ENCODE results near the gene EIF2B1. TPM values are rescaled to one million over a fixed set of nuclear protein-coding genes. Genes with fewer than 3 reads are reported as not detected.

The EIF2B1 gene
- polyA plus RNA-seq, 1 experiment, result 29.9 TPM

DNA sequence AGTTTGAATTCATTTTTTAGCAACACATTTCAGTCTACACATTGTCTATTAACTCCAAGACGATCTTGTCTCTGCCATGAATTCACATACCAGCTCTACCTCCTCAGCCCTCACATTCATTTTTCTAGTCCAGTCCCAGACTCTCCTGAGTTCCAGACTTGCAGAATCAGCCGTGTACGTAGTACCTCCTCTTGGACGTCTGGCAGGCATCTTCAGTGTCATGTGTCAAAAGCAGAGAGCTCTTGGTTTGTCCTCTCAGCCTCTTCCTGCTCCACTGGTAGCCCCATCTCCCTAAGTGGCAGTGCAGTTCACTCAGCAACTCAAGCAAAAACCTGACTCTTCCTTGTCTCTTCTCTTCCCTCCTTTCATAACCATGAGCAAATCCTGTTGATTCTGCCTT is 22.9 kb upstream of the EIF2B1 start:
- H3K4me3 ChIP-seq (ENCODE audit: low read depth, low read length), result no peak overlapping the region
- ChIA-PET POLR2A (no interaction called here), CTCF (no interaction called here)
- TF ChIP-seq, protein P1, sequence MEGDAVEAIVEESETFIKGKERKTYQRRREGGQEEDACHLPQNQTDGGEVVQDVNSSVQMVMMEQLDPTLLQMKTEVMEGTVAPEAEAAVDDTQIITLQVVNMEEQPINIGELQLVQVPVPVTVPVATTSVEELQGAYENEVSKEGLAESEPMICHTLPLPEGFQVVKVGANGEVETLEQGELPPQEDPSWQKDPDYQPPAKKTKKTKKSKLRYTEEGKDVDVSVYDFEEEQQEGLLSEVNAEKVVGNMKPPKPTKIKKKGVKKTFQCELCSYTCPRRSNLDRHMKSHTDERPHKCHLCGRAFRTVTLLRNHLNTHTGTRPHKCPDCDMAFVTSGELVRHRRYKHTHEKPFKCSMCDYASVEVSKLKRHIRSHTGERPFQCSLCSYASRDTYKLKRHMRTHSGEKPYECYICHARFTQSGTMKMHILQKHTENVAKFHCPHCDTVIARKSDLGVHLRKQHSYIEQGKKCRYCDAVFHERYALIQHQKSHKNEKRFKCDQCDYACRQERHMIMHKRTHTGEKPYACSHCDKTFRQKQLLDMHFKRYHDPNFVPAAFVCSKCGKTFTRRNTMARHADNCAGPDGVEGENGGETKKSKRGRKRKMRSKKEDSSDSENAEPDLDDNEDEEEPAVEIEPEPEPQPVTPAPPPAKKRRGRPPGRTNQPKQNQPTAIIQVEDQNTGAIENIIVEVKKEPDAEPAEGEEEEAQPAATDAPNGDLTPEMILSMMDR (IDR thresholded peaks at IDR 0.05; ENCODE audit: insufficient read depth, low read depth, low read length), result no peak
- no peak for DNase-seq (ENCODE audit: low read depth)
- no peaks in the 10 kb centered on the region for H3K27me3 ChIP-seq (ENCODE audit: control insufficient read depth, insufficient read depth, low read length)
- peaks cover 6% of the 10 kb centered on the region for H3K36me3 ChIP-seq (ENCODE audit: control insufficient read depth, insufficient read depth, low read length)

DNA sequence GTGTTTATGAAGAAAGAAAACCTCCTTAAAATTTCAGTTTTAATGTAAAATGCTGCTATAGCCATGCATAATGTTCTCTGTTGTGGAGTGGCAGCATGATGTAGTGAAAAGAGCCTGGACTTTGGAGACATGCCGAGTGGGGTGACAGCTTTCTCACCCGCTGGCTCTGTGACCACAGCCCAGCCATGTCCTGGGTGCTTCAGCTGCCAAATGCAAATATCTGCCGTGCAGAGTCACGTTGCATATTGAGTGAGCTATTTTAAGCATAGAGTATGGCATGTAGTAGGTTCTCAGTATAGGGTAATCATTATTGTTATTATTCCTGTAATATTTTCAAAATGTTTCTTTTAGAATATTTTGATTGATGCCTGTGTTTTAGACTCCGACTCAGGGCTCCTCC is 21.9 kb upstream of the EIF2B1 start:
- DNase-seq (ENCODE audit: low read depth), result no peak
- POLR2A ChIA-PET, result no interaction called here

GRCh38 chr12:123654129-123654701 is 20.7 kb upstream of the EIF2B1 start:
- Histone ChIP-seq H3K4me3 (ENCODE audit: low read depth, low read length) (no peak overlapping the region), H3K27me3 (ENCODE audit: control insufficient read depth, insufficient read depth, low read length) (no peaks in the 10 kb centered on the region), H3K36me3 (ENCODE audit: control insufficient read depth, insufficient read depth, low read length) (peaks cover 7% of the 10 kb centered on the region)
- TF ChIP-seq, protein P1 (IDR thresholded peaks at IDR 0.05; ENCODE audit: insufficient read depth, low read depth, low read length), result no peak
- POLR2A ChIA-PET, result no interaction called here
- DNase-seq (ENCODE audit: low read depth), result no peak
- CTCF ChIA-PET, result no interaction called here

More for the DNA sequence above, 21.9 kb upstream of the EIF2B1 start:
- CTCF ChIA-PET, result no interaction called here
- Histone ChIP-seq H3K27me3 (ENCODE audit: control insufficient read depth, insufficient read depth, low read length) (no peaks in the 10 kb centered on the region), H3K36me3 (ENCODE audit: control insufficient read depth, insufficient read depth, low read length) (peaks cover 6% of the 10 kb centered on the region), H3K4me3 (ENCODE audit: low read depth, low read length) (no peak overlapping the region)
- TF ChIP-seq, protein P1 (IDR thresholded peaks at IDR 0.05; ENCODE audit: insufficient read depth, low read depth, low read length), result no peak

GRCh38 chr12:123648401-123648800 is 14.9 kb upstream of the EIF2B1 start:
- TF ChIP-seq, protein P1 (IDR thresholded peaks at IDR 0.05; ENCODE audit: insufficient read depth, low read depth, low read length), result no peak
- no peak for DNase-seq (ENCODE audit: low read depth)
- ChIA-PET CTCF (no interaction called here), POLR2A (no interaction called here)
- H3K36me3 ChIP-seq (ENCODE audit: control insufficient read depth, insufficient read depth, low read length), result peaks cover 9% of the 10 kb centered on the region
- H3K27me3 ChIP-seq (ENCODE audit: control insufficient read depth, insufficient read depth, low read length), result no peaks in the 10 kb centered on the region
- H3K4me3 ChIP-seq (ENCODE audit: low read depth, low read length), result no peak overlapping the region

DNA sequence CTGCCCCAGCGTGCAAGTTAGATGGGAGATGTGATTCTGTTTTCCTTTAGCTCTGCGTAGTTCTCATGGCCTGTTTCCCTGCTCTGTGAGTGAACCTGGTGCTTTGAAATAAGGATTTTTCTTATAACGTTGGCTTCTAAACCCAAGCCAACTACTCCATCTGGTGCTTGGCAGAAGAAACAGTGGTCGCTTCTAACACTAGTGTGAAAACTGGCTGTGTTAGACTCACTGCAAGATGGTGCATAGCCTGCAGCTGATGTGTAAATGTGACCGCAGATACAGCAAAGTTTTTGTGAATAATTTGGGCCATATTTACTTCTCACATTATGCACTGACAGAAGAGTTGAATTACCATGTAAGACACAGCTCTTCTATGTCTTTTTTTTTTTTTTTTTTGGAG is 12.4 kb upstream of the EIF2B1 start:
- CTCF ChIA-PET, result interaction anchor here (1.1 kb wide), 1 partner anchor 27 kb away, joined by 4 read pairs; no protein-coding TSS in a partner anchor
- POLR2A ChIA-PET, result no interaction called here

More for the DNA sequence above, 12.4 kb upstream of the EIF2B1 start:
- no peak for DNase-seq (ENCODE audit: low read depth)
- H3K27me3 ChIP-seq (ENCODE audit: control insufficient read depth, insufficient read depth, low read length), result no peaks in the 10 kb centered on the region
- H3K36me3 ChIP-seq (ENCODE audit: control insufficient read depth, insufficient read depth, low read length), result peaks cover 9% of the 10 kb centered on the region
- TF ChIP-seq, protein P1 (IDR thresholded peaks at IDR 0.05; ENCODE audit: insufficient read depth, low read depth, low read length), result no peak
- H3K4me3 ChIP-seq (ENCODE audit: low read depth, low read length), result no peak overlapping the region

All from BJ (cell line).